Peyer's patch (tissue), 4 donors: Measurements from ENCODE around the gene KDM4C.

ENCODE experiments used
- POLR2A ChIP-seq, 2 donors: fragments of 450-650 bp; IDR thresholded peaks; one replicate each; pipeline ENCODE4 v1.5.1; 2017; ENCODE audit warnings: antibody characterized with exemption in 2 of 2, mild to moderate bottlenecking in 2 of 2, moderate library complexity in 2 of 2
- TF ChIP-seq, protein P1 (sequence below), 6 experiments: fragments of 450-650 bp in 4 of 6; fragments of 200-600 bp in 2 of 6; sonication (generic) in 1 of 6; IDR thresholded peaks; one replicate each; pipeline ENCODE4 v1.5.1; 2017 to 2019; ENCODE audit warnings: antibody characterized with exemption in 6 of 6, mild to moderate bottlenecking in 3 of 6, moderate library complexity in 1 of 6

DNA sequence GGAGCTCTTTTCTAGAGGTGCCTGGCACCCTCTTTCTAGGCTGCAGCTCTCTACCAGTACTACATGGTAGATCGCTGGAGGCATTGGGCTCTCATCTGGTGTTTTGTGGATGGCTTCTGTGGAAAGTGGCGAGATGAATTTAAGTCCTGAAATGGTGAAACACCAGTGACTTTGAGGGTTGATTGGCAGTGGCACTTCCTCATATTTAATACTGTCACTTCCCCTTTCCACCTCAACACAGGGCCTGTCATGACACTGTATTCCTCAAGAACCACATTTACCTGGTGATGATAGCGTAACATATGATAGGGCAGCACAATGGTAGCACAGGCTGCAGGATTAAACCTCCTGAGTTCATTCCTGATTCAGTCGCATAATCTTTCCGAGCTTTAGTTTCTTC is 132.1 kb downstream of the KDM4C start:
- TF ChIP-seq POLR2A (IDR thresholded peaks at IDR 0.05): no peak
- TF ChIP-seq, protein P1, sequence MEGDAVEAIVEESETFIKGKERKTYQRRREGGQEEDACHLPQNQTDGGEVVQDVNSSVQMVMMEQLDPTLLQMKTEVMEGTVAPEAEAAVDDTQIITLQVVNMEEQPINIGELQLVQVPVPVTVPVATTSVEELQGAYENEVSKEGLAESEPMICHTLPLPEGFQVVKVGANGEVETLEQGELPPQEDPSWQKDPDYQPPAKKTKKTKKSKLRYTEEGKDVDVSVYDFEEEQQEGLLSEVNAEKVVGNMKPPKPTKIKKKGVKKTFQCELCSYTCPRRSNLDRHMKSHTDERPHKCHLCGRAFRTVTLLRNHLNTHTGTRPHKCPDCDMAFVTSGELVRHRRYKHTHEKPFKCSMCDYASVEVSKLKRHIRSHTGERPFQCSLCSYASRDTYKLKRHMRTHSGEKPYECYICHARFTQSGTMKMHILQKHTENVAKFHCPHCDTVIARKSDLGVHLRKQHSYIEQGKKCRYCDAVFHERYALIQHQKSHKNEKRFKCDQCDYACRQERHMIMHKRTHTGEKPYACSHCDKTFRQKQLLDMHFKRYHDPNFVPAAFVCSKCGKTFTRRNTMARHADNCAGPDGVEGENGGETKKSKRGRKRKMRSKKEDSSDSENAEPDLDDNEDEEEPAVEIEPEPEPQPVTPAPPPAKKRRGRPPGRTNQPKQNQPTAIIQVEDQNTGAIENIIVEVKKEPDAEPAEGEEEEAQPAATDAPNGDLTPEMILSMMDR (IDR thresholded peaks at IDR 0.05): no peak
